ENCODE results near the gene CADPS2. TPM values are rescaled to one million over a fixed set of nuclear protein-coding genes. Genes with fewer than 3 reads are reported as not detected.
"Not testable (repeated sequence)": the region's sequence is repeated elsewhere in the genome, so short reads cannot be mapped to it uniquely, and the experiment has no call there.

Gene CADPS2
- total RNA-seq, 1 experiment from 2014 or later = 1.3 TPM

GRCh38 chr7:122676466-122676865, 209.8 kb downstream of the CADPS2 start:
- H3K27me3 ChIP-seq = no peaks in the 10 kb centered on the region
- DNase-seq = no peak
- H3K36me3 ChIP-seq = no peaks in the 10 kb centered on the region
- no peak overlapping the region for H3K4me3 ChIP-seq
- H3K9me3 ChIP-seq = no peaks in the 10 kb centered on the region

- no peak for DNase-seq
- H3K27me3 ChIP-seq = no peaks in the 10 kb centered on the region
- H3K4me3 ChIP-seq = no peak overlapping the region
- H3K36me3 ChIP-seq = no peaks in the 10 kb centered on the region
- H3K9me3 ChIP-seq = no peaks in the 10 kb centered on the region
Measured at GRCh38 chr7:122675621-122676020, 210.6 kb downstream of the CADPS2 start.

DNA sequence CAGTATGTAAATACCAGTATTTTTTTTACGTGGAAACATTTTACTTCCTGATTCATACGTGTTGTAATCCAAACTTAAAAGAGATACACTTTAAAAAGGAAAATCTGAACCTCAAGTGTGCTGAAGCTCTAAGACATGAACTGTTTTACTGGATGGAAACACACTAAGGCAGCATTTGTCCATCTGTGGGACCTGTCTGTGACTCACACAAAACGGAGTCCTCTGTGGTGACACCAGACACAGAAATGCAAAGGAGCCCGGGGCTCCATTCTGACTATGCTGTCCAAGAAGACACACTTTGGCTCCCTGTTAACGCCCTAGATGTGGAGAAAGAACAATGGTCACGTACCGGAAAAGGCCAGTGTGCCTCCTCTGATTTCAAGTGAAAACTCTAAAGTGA, 211.2 kb downstream of the CADPS2 start:
- H3K9me3 ChIP-seq = no peaks in the 10 kb centered on the region
- H3K27me3 ChIP-seq = no peaks in the 10 kb centered on the region
- no peak overlapping the region for H3K4me3 ChIP-seq
- H3K36me3 ChIP-seq = no peaks in the 10 kb centered on the region
- DNase-seq = no peak

DNA sequence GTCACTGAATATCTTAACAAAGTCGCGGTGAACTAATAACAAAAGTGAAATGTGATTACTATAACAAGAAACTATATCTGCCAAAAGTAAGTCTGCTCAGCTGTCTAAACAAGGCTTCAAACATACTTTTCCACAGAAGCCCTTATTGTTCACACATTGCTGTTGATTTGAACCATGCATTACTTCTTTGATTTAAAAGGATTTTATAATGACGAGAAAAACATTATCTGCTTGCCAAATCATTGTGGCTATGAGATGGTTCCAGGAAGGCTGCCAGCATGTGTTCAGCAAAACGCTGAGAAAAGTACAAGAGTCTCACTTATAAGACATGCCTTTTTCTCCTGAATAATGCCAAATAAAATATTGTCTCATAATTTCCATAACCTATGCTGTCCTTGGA, 211.8 kb downstream of the CADPS2 start:
- Histone ChIP-seq H3K36me3 (no peaks in the 10 kb centered on the region), H3K9me3 (no peaks in the 10 kb centered on the region), H3K27me3 (no peaks in the 10 kb centered on the region), H3K4me3 (no peak overlapping the region)
- DNase-seq = peak; percentile 59

GRCh38 chr7:122673951-122674350, 212.3 kb downstream of the CADPS2 start:
- no peak for DNase-seq
- H3K27me3 ChIP-seq = no peaks in the 10 kb centered on the region
- no peak overlapping the region for H3K4me3 ChIP-seq
- H3K9me3 ChIP-seq = no peaks in the 10 kb centered on the region
- no peaks in the 10 kb centered on the region for H3K36me3 ChIP-seq

DNA sequence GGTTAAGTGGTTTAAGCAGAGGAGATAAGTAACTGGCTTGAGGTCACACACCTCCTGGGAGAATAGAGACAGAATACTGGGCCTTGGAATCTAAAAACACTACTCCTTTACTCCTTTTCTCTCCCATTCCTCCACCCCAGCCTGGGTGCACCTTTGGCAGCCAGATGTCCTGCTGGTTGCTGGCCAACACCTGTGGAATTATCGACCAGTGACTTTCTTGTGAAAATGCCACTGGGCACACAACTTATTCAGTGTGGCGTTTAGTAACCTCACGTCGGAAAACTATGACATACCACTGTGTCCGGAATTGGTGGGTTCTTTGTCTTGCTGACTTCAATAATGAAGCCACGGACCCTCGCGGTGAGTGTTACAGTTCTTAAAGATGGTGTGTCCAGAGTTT, 213.7 kb downstream of the CADPS2 start:
- Histone ChIP-seq H3K9me3 (no peaks in the 10 kb centered on the region), H3K4me3 (no peak overlapping the region), H3K27me3 (no peaks in the 10 kb centered on the region), H3K36me3 (no peaks in the 10 kb centered on the region)
- no peak for DNase-seq

GRCh38 chr7:122663733-122664132, 222.5 kb downstream of the CADPS2 start:
- DNase-seq = no peak
- H3K9me3 ChIP-seq = no peaks in the 10 kb centered on the region
- no peak overlapping the region for H3K4me3 ChIP-seq
- H3K36me3 ChIP-seq = no peaks in the 10 kb centered on the region
- no peaks in the 10 kb centered on the region for H3K27me3 ChIP-seq

DNA sequence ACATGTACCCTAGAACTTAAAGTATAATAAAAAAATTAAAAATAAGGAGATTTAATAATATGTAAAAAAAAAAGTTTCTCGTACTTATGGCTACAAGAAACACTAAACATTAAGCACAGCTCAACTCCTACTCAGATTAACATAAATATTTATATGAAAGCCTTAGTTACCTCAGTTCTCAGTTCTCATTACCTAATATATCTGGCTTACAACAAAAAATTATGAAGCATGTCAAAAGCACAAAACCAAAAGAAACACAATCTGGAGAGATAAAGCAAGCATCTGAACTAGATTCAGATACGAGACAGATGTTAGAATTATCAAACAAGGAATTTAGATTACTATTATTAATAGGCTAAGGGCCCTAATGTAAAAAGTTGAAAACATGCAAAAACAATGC, 227.4 kb downstream of the CADPS2 start:
- Histone ChIP-seq H3K36me3 (no peaks in the 10 kb centered on the region), H3K27me3 (no peaks in the 10 kb centered on the region), H3K9me3 (no peaks in the 10 kb centered on the region), H3K4me3 (no peak overlapping the region)
- DNase-seq = no peak

DNA sequence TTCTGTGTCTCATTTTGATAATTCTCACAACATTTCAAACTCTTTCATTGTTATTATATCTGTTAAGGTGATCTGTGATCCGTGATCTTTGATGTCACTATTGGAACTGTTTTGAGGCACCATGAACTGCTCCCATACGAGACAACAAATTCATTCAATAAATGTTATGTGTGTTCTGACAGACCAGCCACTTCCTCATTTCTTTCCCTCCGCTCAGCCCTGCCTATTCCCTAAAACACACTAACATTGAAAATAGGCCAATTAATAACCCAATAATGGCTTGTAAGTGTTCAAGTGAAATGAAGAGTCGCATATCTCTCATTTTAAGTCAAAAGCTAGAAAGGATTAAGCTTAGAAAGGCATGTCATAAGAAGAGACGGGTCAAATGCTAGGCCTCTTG, 232.6 kb downstream of the CADPS2 start:
- no peaks in the 10 kb centered on the region for H3K9me3 ChIP-seq
- no peak overlapping the region for H3K4me3 ChIP-seq
- H3K27me3 ChIP-seq = no peaks in the 10 kb centered on the region
- H3K36me3 ChIP-seq = no peaks in the 10 kb centered on the region
- no peak for DNase-seq

GRCh38 chr7:122652876-122653275, 233.4 kb downstream of the CADPS2 start:
- DNase-seq = no peak
- Histone ChIP-seq H3K27me3 (no peaks in the 10 kb centered on the region), H3K36me3 (no peaks in the 10 kb centered on the region), H3K9me3 (no peaks in the 10 kb centered on the region), H3K4me3 (no peak overlapping the region)

- H3K27me3 ChIP-seq = no peaks in the 10 kb centered on the region
- no peaks in the 10 kb centered on the region for H3K9me3 ChIP-seq
- DNase-seq = no peak
- H3K36me3 ChIP-seq = no peaks in the 10 kb centered on the region
- no peak overlapping the region for H3K4me3 ChIP-seq
Measured at GRCh38 chr7:122651451-122651850, 234.8 kb downstream of the CADPS2 start.

- no peaks in the 10 kb centered on the region for H3K36me3 ChIP-seq
- DNase-seq = no peak
- H3K9me3 ChIP-seq = no peaks in the 10 kb centered on the region
- H3K27me3 ChIP-seq = no peaks in the 10 kb centered on the region
- H3K4me3 ChIP-seq = no peak overlapping the region
Measured at GRCh38 chr7:122643250-122643649, 243.0 kb downstream of the CADPS2 start.

- no peaks in the 10 kb centered on the region for H3K9me3 ChIP-seq
- no peaks in the 10 kb centered on the region for H3K36me3 ChIP-seq
- H3K27me3 ChIP-seq = no peaks in the 10 kb centered on the region
- H3K4me3 ChIP-seq = no peak overlapping the region
- DNase-seq = no peak
Measured at GRCh38 chr7:122638459-122638858, 247.8 kb downstream of the CADPS2 start.

GRCh38 chr7:122637784-122638183, 248.5 kb downstream of the CADPS2 start:
- Histone ChIP-seq H3K9me3 (no peaks in the 10 kb centered on the region), H3K27me3 (no peaks in the 10 kb centered on the region), H3K36me3 (no peaks in the 10 kb centered on the region), H3K4me3 (no peak overlapping the region)
- DNase-seq = no peak

GRCh38 chr7:122635481-122635880, 250.8 kb downstream of the CADPS2 start:
- not testable (repeated sequence) for H3K9me3 ChIP-seq, H3K36me3 ChIP-seq, H3K4me3 ChIP-seq, H3K27me3 ChIP-seq, DNase-seq

DNA sequence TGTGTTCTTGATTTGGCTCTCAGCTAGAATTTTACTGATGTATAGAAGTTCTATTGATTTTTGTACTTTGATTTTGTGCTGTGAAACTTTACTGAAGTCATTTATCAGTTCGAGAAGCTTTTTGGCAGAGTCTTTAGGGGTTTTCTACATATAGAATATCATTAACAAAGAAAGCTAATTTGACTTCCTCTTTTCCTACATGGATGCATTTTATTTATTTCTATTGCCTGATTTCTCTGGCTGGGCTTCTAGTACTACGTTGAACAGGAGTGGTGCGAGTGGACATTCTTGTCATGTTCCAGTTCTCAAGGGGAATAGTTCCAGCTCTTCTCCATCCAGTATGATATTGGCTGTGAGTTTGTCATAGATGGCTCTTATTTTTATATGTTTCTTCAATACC, 252.8 kb downstream of the CADPS2 start:
- H3K36me3 ChIP-seq = no peaks in the 10 kb centered on the region
- H3K27me3 ChIP-seq = no peaks in the 10 kb centered on the region
- no peaks in the 10 kb centered on the region for H3K9me3 ChIP-seq
- no peak overlapping the region for H3K4me3 ChIP-seq
- no peak for DNase-seq

DNA sequence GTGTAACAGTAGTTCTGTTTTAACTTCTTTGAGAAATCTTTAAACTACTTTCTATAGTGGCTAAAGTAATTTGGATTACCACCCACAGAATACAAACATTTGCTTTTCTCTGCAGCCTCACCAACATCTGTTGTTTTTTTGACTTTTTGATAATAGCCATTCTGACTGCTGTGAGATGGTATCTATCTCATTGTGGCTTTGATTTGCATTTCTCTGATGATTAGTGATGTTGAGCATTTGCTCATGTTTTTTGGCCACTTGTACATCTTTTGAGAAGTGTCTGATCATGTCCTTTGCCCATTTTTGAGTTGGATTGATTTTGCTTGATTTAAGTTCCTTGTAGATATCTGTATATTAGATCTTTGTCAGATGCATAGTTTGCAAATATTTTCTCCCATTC, 254.0 kb downstream of the CADPS2 start:
- no peaks in the 10 kb centered on the region for H3K9me3 ChIP-seq
- DNase-seq = no peak
- no peak overlapping the region for H3K4me3 ChIP-seq
- no peaks in the 10 kb centered on the region for H3K27me3 ChIP-seq
- no peaks in the 10 kb centered on the region for H3K36me3 ChIP-seq

DNA sequence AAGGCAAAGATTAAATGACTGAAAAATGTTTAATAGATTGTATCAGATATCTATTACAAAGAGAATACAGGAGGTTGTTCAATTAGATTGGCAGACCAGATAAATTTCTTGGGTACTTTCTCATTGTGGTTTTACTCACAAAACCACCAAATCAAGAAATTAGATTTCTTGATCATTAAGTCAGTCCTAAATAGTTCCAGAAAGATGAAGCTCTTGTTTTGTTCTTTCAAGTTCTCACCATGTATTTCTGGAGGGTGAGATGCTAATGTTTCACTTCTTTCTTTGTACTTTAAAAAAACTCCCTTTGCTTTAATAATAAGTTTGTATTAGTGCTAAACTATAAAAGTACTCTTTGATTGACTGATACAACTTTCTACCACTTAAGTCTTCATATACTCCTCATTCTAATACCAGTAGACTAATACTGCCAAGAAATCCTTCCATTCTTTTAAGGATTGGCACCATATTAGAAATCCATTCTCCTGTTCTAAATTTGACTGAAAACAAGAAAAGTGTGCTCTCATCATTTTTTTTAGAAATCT, 256.8 kb downstream of the CADPS2 start:
- DNase-seq = no peak
- H3K9me3 ChIP-seq = no peaks in the 10 kb centered on the region
- H3K36me3 ChIP-seq = no peaks in the 10 kb centered on the region
- no peaks in the 10 kb centered on the region for H3K27me3 ChIP-seq
- no peak overlapping the region for H3K4me3 ChIP-seq
